Lower lobe of right lung (tissue), 2 donors: Measurements from ENCODE around the gene MTG2. TPM values are rescaled to one million over a fixed set of nuclear protein-coding genes. Genes with fewer than 3 reads are reported as not detected.

ENCODE experiments used
- ATAC-seq, 2 donors: fragments of 200-7000 bp; cut with Tn5 transposase; one replicate each; pipeline ENCODE4 v1.9.1; 2020 to 2022; ENCODE audit warnings: mild to moderate bottlenecking in 2 of 2, moderate library complexity in 2 of 2
- DNase-seq: peaks from one replicate; pipeline ENCODE4 v3.0.0-alpha.2; 2020
- H3K27ac ChIP-seq: fragments of 200-600 bp; one replicate; pipeline ENCODE4 v1.8.0; 2022
- H3K27me3 ChIP-seq: fragments of 200-600 bp; one replicate; pipeline ENCODE4 v1.8.0; 2022; ENCODE audit warnings: low read depth
- H3K36me3 ChIP-seq: fragments of 200-600 bp; one replicate; pipeline ENCODE4 v1.8.0; 2022; ENCODE audit warnings: mild to moderate bottlenecking
- H3K4me1 ChIP-seq: fragments of 200-600 bp; one replicate; pipeline ENCODE4 v1.8.0; 2022
- H3K4me3 ChIP-seq: fragments of 200-600 bp; one replicate; pipeline ENCODE4 v1.8.0; 2022; ENCODE audit warnings: mild to moderate bottlenecking
- H3K9me3 ChIP-seq: fragments of 200-600 bp; one replicate; pipeline ENCODE4 v1.8.0; 2022
- CTCF ChIP-seq: fragments of 200-600 bp; IDR thresholded peaks from one replicate; pipeline ENCODE4 v1.8.0; 2022; ENCODE audit warnings: antibody characterized with exemption, mild to moderate bottlenecking
- intact Hi-C: fragments of 100-400 bp; cut with DNase I; formaldehyde crosslinking; loops from one replicate; pipeline ENCODE4 v1.11.0; 2022
- long read RNA-seq: library from polyadenylated mRNA; unstranded; transcript quantifications from one replicate; pipeline ENCODE4 v2.0.0, GENCODE V29; 2021
- total RNA-seq: library from RNA; stranded (reverse); fragmentation: NEBNext Ultra II Directional; extraction: Animal tissue kit (Norgen Biotek cat#: 25700); gene quantifications from one replicate; pipeline ENCODE4 v1.2.1, GENCODE V29; 2021
- donor health status: DM: no; HTN: yes; CAD: no; lungs with severe emphysema.

MTG2 gene
- 27.1 TPM for total RNA-seq
- long read RNA-seq, transcript MTG2-201 (7 exons, 2,929 nt), result major isoform, 7 of 36 reads
- long read RNA-seq, partial matches to known transcripts, result 19 of 36 reads
- long read RNA-seq, other reads (novel, unspliced or antisense), result 8 of 36 reads

- intact Hi-C loops, result no loop called here
- peaks cover 37% of the 10 kb centered on the region for H3K4me1 ChIP-seq
- ATAC-seq (peak; percentile 98 to 99), DNase-seq (peak; percentile 97)
- no peak for TF ChIP-seq CTCF
- peaks cover 16% of the 10 kb centered on the region for H3K36me3 ChIP-seq
- peak within 1 kb of the TSS; percentile 95 for H3K4me3 ChIP-seq
- H3K27me3 ChIP-seq, result no peaks in the 10 kb centered on the region
- peak within 1 kb of the TSS; percentile 96 for H3K27ac ChIP-seq
- H3K9me3 ChIP-seq, result no peaks in the 10 kb centered on the region
Measured at GRCh38 chr20:62182469-62183425, at the start of gene MTG2. Gene MTG2 (plus strand): TSS chr20:62183028. CDS start chr20:62193421, 10,393 bp downstream.

GRCh38 chr20:62133051-62133845 is 49.6 kb upstream of the MTG2 start:
- Histone ChIP-seq H3K4me1 (peaks cover 40% of the 10 kb centered on the region), H3K27me3 (no peaks in the 10 kb centered on the region), H3K27ac (peak overlapping the region; percentile 79), H3K9me3 (no peaks in the 10 kb centered on the region), H3K4me3 (peak overlapping the region; percentile 6), H3K36me3 (peaks cover 100% of the 10 kb centered on the region)
- peak; percentile 65 to 67 for ATAC-seq
- TF ChIP-seq CTCF, result no peak
- intact Hi-C loops, result no loop called here
- DNase-seq, result peak; percentile 72

- Histone ChIP-seq H3K27me3 (no peaks in the 10 kb centered on the region), H3K27ac (peak overlapping the region; percentile 24), H3K4me1 (peaks cover 40% of the 10 kb centered on the region), H3K9me3 (no peaks in the 10 kb centered on the region), H3K4me3 (no peak overlapping the region), H3K36me3 (peaks cover 100% of the 10 kb centered on the region)
- intact Hi-C loops, result no loop called here
- DNase-seq (no peak), ATAC-seq (no peak)
- no peak for TF ChIP-seq CTCF
Measured at GRCh38 chr20:62133864-62134263, 49.0 kb upstream of the MTG2 start.

GRCh38 chr20:62134735-62135231 is 48.0 kb upstream of the MTG2 start:
- H3K36me3 ChIP-seq, result peaks cover 100% of the 10 kb centered on the region
- DNase-seq (no peak), ATAC-seq (peak; percentile 4 to 42)
- H3K4me3 ChIP-seq, result no peak overlapping the region
- peaks cover 40% of the 10 kb centered on the region for H3K4me1 ChIP-seq
- H3K27me3 ChIP-seq, result no peaks in the 10 kb centered on the region
- peak overlapping the region; percentile 58 for H3K27ac ChIP-seq
- no peaks in the 10 kb centered on the region for H3K9me3 ChIP-seq
- intact Hi-C loops, result no loop called here
- no peak for TF ChIP-seq CTCF

- no peak for TF ChIP-seq CTCF
- Histone ChIP-seq H3K9me3 (no peaks in the 10 kb centered on the region), H3K27me3 (no peaks in the 10 kb centered on the region), H3K36me3 (peaks cover 100% of the 10 kb centered on the region), H3K4me1 (peaks cover 45% of the 10 kb centered on the region), H3K27ac (peak overlapping the region; percentile 58), H3K4me3 (no peak overlapping the region)
- DNase-seq (no peak), ATAC-seq (no peak)
- intact Hi-C loops, result no loop called here
Measured at GRCh38 chr20:62135573-62136266, 47.1 kb upstream of the MTG2 start.
